RWPE1 (cell line): ENCODE data around the gene RNF217.

Source experiments
- CTCF ChIA-PET: fragments of 350-600 bp; sonication (Branson Sonifier 250); formaldehyde crosslinking; extraction: SDS; loops from one replicate; lab custom pipeline; 2021; lab: Yijun Ruan, JAX
- POLR2A ChIA-PET: fragments of 400-600 bp; formaldehyde crosslinking; extraction: SDS; loops from one replicate; lab custom pipeline; 2020; ENCODE audit warnings: antibody characterized with exemption; ENCODE audit not compliant: low non-redundant PET; lab: Yijun Ruan, JAX
- DNase-seq: peaks from one replicate; pipeline ENCODE4 v3.0.0; 2012; ENCODE audit warnings: low spot score
- H3K27ac ChIP-seq: fragments of 450-650 bp; 2 replicates; pipeline ENCODE4 v1.5.1; 2017
- TF ChIP-seq, protein P1 (sequence below): fragments of 450-650 bp; conservative IDR thresholded peaks from 2 replicates; pipeline ENCODE4 v1.5.1; 2017; ENCODE audit warnings: low read depth, mild to moderate bottlenecking

The RNF217 gene

DNA sequence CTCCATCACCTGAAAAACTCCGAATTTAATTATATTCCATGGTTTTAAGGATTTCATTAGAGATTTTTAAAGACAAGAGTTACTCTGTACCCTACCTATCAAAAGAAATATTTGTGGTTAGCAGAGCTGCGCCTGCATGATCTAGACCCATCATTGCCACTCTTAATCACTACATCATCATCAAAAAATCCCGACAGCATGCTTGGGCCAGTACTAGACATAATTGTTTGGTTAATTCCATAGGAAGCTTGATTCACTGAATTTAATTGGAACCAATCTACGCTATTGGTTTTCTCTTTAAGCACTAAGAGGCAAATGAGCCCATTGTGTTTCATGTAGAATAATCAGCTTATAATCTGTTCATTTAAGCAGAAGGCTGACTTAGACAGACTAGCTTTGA lies 33.4 kb upstream of the RNF217 start:
- CTCF ChIA-PET, result interaction anchor here (0.5 kb wide), 1 partner anchor 25 kb away, joined by 3 read pairs; no protein-coding TSS in a partner anchor
- TF ChIP-seq, protein P1, sequence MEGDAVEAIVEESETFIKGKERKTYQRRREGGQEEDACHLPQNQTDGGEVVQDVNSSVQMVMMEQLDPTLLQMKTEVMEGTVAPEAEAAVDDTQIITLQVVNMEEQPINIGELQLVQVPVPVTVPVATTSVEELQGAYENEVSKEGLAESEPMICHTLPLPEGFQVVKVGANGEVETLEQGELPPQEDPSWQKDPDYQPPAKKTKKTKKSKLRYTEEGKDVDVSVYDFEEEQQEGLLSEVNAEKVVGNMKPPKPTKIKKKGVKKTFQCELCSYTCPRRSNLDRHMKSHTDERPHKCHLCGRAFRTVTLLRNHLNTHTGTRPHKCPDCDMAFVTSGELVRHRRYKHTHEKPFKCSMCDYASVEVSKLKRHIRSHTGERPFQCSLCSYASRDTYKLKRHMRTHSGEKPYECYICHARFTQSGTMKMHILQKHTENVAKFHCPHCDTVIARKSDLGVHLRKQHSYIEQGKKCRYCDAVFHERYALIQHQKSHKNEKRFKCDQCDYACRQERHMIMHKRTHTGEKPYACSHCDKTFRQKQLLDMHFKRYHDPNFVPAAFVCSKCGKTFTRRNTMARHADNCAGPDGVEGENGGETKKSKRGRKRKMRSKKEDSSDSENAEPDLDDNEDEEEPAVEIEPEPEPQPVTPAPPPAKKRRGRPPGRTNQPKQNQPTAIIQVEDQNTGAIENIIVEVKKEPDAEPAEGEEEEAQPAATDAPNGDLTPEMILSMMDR, result no peak

DNA sequence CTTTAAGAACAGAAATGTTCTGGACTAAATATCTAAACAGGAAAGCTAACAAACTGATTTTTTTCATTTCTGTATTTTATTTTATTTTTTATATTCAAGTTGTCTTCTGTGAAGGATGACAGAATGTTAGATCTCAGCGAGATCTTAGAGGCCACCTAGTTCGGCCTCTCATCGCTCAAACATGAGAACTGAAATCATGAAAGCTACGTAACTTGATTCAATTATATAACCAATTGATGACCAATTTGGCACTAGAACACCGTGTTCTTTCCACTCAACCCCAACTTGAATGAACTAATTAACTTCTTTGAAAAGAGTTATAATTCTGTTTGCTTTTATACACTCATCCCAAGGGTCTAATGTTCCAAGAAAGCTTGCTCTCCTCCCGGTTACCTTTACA lies 24.6 kb upstream of the RNF217 start:
- no peak for DNase-seq
- CTCF ChIA-PET, result no interaction called here
- no peak overlapping the region for H3K27ac ChIP-seq
- POLR2A ChIA-PET, result no interaction called here
- TF ChIP-seq, protein P1, result no peak

More for the DNA sequence above, 33.4 kb upstream of the RNF217 start:
- no peak overlapping the region for H3K27ac ChIP-seq
- peak; percentile 5 for DNase-seq
- POLR2A ChIA-PET, result no interaction called here

DNA sequence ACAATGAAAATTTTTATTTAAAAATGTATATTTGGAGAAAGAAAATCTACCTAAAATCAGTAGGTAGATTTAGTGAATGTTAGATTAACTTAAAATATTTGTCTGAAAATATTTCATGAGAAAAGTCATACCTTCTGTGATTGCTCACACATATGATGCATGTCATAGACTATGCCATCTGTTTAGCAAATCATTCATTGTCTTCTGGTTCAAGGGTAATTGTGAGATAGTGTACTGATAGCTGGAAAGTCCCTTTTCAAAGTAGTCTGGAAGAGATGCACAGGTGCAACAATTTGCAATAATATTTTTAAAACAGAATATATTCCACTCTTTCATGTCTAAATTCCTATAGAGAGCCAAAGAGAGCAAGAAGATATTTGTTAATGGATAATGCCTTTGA lies 21.0 kb upstream of the RNF217 start:
- ChIA-PET POLR2A (no interaction called here), CTCF (no interaction called here)
- TF ChIP-seq, protein P1, result no peak
- DNase-seq, result no peak
- H3K27ac ChIP-seq, result no peak overlapping the region

DNA sequence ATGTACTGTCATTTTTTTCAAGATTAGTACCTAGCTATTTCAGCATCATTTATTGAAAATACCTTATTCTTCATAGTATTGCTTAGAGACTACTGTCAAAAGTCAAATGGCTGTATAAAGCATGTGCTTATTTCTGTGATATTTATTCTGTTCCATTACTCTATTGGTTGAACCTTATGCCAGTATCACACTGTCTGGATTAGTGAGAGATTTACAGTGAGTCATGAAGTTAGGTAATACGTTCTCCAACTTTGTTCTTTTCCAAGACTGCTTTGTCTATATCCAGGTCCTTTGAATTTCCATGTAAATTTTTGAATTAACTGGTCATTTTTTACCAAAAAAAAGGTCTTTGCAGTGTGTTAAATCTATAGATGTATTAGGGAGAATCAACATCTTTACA lies 18.6 kb upstream of the RNF217 start:
- TF ChIP-seq, protein P1, result no peak
- ChIA-PET CTCF (no interaction called here), POLR2A (no interaction called here)
- DNase-seq, result no peak
- no peak overlapping the region for H3K27ac ChIP-seq

DNA sequence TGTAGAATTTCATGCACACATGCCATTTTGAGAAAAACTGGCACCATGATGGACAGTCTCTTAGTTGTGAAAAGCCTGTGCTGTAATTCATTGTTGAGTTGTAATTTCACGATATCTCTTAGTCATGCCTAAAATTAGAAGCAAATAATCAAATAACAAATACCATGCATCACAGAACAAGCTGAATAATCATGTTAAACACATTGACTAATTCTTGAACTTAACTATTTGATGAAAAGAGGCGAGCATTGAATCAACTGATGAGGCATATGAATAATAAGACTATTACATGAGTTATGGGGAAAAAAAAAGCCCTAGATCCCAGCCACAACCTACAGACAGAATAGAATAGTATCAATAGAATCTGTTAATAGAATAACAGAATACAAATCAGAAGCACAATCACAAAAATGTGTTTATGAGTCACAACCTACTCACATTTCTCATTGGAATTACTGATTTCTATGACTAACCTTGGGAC lies 14.2 kb upstream of the RNF217 start:
- POLR2A ChIA-PET, result no interaction called here
- TF ChIP-seq, protein P1, result no peak
- CTCF ChIA-PET, result no interaction called here
- no peak overlapping the region for H3K27ac ChIP-seq
- no peak for DNase-seq

DNA sequence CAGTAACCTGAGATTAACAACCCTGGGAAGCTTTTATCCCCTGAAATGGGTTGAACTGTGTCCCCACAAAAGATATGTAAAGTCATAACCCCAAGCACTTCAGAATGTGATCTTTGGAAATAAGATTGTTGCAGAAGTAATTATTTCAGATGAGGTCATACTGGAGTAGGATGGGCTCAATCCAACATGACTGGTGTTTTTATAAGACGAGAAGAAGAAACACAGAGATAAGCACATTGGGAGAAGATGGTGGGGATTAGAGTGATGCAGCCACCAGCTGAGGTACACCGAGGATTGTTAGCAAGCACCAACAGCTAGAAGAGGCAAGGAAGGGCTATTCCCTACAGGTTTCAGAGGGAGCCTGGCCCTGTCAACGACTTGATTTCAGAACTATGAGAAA lies 12.5 kb upstream of the RNF217 start:
- ChIA-PET CTCF (interaction anchor here (0.7 kb wide), 1 partner anchor 65 kb away, joined by 5 read pairs; no protein-coding TSS in a partner anchor), POLR2A (no interaction called here)
- DNase-seq, result no peak
- no peak overlapping the region for H3K27ac ChIP-seq
- TF ChIP-seq, protein P1, result no peak
